G401.6 (cell line): ENCODE results near the gene BATF3.

ENCODE experiments used
- FAIRE-seq: peaks from 2 replicates; lab custom pipeline; 2012; peaks lifted over from hg19 to GRCh38; lab: Jason Lieb, UNC

Gene BATF3

DNA sequence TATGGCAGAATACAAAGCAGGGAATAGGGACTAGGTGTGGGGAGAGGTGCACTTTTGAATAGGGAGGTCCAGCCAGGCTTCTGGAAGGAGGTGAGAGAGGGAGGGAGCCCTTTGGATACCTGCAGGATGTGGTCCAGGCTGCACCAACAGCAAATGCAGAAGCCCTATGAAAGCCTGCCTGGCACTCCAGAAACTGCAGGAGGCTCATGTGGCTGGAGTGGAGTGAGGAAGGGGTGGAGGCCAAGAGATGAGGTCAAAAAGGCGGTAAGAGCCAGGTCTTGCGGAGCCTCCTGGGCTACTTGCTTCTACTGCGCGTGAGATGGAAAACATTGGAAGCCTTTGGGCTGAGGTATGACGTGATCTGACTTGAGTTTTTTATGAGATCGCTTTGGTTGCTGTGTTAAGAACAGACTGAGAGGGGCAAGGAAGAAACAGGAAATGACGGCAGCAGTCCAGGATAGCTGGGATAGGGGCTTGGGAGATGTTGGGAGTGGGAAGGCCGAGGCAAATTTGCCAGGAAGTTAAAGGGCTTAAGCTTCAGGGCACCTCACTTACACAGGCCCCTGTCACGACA lies 4.4 kb upstream of the BATF3 start:
- FAIRE-seq = no peak

DNA sequence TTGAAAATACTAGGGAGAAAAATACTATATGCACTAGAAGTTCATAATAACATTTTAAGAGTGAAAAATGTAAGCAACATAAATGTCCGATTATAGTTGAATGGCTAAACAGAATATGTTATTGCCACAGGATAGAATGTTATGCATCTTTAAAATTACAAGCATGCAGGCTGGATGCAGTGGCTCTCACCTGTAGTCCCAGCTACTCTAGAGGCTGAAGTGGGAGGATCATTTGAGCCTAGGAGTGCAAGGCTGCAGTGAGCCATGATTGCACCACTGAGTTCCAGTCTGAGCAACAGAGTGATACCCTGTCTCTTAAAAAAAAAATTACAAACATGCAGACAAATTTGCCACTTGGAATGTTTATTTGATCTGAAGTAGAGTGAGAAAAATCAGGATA lies 3.0 kb upstream of the BATF3 start:
- FAIRE-seq = peak; percentile 25

- no peak for FAIRE-seq
Observed at GRCh38 chr1:212701910-212702309, 2.3 kb upstream of the BATF3 start.

GRCh38 chr1:212700892-212701819 lies 1.5 kb upstream of the BATF3 start:
- no peak for FAIRE-seq

- no peak for FAIRE-seq
Observed at GRCh38 chr1:212700223-212700891, 717 bp upstream of the BATF3 start.

- no peak for FAIRE-seq
Observed at GRCh38 chr1:212699104-212699624, 476 bp downstream of the BATF3 start.

DNA sequence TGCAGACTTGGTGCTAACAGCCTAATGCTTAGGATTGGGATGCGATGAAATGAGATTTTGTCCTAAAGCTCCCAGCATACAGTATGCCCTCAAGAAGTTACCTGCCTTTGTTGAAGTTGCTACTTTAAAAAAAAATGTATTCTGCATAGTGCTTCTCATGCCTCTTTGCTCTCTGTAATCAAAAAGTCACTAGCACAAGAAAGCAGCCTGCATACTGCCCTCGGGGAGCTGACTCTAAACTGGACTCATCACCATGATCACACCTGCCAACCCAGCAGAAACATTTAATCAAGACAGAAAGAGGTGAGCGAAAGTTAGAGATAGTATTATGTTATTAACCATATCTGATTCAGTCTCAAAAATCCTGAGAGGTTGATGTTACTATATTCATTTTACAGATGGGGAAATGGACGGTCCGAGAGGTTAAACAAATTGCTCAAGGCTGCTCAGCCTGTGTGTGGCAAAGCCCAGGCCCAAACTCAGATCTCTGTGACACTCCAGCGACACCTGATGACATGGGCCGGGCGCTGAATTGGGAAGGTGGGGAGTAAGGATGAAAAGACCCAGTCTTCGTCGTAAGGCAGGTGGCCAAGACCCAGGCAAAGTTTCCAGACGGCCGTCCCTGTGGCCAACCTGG lies 1.1 kb downstream of the BATF3 start:
- FAIRE-seq = no peak

GRCh38 chr1:212696721-212697331 lies 2.8 kb downstream of the BATF3 start:
- FAIRE-seq = no peak

- no peak for FAIRE-seq
Observed at GRCh38 chr1:212692774-212693644, 6.6 kb downstream of the BATF3 start.

DNA sequence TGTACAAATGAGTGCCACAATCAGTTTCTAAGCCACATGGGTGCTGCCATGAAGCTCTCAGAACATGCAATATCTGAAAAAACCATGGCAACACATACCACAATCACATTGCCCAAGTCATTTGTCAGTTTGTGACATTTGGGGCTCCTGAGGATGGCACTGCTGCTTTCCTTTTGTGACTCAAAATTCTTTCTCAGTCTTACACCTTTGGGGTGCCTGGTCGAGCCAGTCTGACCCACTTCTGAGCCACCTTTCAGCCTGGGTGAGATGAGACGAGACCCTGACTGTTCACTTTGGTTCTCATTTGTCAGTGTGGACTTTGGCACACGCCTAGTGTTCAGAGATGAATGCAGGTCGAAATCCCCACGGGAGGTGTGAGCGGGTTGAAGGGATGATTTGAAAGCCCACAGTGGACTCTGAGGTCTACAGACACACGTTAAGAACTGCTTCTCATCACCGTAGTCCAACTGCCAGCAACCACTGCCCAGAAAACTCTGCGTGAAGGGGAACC lies 8.0 kb downstream of the BATF3 start:
- no peak for FAIRE-seq

DNA sequence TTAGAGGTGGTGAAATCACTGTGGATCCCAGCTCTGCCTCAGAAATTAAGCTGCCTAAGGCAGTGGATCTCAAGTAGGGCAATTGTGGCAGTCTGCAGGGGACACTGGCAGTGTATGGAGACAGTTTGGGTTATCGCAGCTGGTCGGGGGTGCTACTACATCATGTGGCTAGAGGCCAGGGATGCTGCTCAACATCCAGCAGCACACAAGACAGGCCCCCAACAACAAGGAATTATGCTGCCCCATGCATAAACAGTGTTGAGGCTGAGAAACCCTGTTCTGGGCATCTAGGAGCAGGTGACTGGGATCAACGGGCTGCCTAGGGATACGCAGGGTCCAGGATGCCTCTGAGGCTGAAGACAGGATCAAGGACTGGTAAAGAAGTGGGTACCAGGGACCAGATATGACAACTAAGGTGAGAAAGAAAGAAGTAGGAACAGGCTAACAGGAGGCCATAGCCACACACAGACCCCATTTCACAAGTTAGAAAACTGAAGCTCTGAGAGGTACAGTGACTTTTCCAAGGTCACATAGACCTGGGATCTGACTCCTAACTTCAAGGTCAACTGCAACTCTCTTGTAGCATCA lies 8.7 kb downstream of the BATF3 start:
- FAIRE-seq = no peak

DNA sequence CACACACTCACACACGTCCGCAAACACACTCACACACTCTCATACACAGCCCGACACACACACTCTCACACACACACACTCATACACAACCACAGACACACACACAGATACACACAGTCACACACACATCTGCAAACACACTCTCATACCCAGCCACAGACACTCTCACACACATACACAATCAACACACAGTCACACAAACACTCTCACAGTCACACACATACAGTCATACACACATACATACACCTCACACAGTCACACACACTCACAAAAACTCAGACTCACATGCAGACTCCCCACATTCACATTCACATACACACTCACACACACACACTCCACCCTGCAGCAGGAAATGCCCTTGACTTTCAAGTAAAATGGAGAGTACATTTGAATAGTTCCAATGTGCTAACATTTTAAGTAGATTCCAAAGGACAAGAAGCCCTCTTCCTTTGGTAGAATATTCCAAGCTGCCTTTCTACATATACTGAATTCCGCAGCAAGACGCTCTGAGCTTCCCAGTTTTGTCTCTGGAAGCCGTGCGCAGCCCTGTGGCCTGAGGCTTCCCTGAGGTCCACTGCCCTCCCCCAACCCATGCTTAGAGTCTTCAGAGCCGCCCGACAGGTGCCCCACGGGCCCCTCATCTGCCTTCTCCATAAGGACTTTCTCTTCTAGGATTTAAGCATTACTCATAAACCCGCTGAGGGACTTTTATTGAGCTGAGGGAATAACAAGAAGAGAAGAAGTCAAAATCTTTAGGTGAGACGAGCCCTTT lies 9.7 kb downstream of the BATF3 start:
- FAIRE-seq = no peak

DNA sequence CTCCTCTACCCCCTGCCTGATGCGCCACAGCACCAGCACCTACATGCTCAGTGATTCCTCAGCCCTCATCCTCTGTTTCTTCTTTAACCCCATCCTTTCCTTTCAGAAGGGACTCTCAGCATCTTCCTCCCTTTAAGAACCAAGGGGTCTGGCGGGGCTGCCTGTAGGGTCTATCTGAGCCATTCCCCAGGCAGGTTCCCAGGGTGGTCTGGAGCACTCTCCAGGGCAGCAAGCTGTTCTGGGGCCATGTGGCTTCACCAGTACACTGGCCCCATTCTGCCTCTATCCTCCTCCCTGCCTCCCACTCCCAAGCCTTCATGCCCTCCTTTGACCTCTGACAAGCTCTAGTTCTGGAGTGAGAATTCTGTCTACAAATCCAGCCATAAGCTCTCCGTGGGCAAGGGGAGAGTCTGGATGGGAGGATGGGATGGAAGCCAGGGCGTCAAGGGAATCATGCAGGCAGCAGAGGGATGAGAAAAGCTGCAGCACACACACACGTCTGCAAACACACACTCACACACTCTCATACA lies 10.4 kb downstream of the BATF3 start:
- no peak for FAIRE-seq

- FAIRE-seq = no peak
Observed at GRCh38 chr1:212688341-212689047, 11.1 kb downstream of the BATF3 start.

- FAIRE-seq = no peak
Observed at GRCh38 chr1:212687811-212688210, 11.8 kb downstream of the BATF3 start.

DNA sequence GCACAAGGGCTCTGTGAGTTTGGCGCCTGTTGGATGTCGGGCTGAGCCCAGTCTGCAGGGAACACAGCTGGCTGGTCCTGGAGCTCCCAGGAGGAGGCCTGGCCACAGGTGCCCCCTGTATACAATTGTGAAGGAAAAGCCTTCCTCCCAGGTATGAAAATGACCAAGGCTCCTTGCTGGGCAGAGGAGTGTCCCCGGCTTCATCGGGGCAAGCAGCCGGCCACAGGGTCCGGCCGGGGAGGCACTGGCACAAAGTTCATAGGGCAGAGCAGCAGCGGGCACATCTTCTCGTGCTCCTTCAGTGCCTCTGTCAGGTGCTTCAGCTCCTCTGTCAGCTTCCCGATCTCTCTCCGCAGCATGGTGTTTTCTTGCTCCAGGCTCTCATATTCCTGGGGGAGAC lies 13.0 kb downstream of the BATF3 start:
- FAIRE-seq = no peak

DNA sequence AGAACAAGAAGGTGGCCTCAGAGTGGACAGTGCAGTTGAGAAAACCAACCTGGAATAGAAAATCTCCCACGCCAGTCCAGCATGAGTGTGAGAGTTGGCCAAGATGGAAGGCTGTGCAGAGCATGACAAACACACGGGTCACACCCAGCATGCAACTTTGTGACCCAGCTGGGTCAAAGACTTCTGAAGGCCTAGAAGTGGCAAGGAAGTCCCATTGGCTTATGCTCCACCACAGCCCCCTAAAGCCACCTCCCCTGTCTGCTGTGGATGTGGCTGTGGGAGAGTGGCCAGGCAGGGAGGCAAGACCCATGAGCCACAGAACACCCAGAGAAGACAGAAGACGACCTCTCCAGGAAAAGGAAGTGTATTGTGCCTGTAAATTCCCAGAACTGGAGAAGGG lies 13.6 kb downstream of the BATF3 start:
- no peak for FAIRE-seq

DNA sequence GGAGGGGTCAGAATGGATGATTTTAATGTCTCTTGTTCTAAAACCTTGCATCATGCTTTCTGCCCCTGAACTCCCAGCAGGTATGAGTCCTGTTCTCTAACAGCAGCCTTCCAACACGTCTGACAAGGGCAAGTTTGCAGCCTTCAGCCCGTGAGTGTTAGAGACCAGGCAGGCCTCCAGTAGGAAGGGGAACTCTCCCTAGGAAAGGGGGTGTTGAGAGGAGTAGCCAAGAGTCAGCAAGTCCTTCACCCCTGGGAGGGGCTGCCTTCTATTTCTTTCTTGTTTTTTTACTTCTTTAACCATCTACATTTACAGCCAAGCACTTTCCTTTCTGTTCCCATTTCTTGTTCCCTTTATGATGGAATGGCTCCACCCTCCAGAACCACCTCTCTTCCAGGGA lies 14.2 kb downstream of the BATF3 start:
- no peak for FAIRE-seq
